ENCODE measurements around the gene CDHR2.

DNA sequence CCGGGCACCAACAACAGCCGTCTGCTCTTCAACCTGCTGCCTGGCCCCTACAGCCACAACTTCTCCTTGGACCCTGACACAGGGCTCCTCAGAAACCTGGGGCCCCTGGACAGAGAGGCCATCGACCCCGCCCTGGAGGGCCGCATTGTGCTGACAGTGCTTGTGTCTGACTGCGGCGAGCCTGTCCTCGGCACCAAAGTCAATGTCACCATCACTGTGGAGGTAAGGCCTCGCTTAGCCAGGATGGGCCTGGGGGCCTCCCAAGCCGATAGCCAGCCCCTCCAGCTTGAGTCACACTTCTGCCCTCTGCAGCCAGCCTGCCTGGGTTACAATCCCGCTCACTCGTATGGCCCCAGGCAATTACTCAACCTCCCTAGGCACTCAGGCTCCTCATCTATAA, 32.2 kb downstream of the CDHR2 start:
- no peak for TF ChIP-seq U2AF1 (optimal IDR thresholded peaks at IDR 0.05; ENCODE audit: low read depth, low read length)
- no peak for TF ChIP-seq ATF7 (IDR thresholded peaks at IDR 0.05)
- no peak for TF ChIP-seq ATF7 (CRISPR knock-in tag; IDR thresholded peaks at IDR 0.05)
- TF ChIP-seq ZNF17 (CRISPR knock-in tag; IDR thresholded peaks at IDR 0.05), result no peak
- no peak for TF ChIP-seq GABPA (IDR thresholded peaks at IDR 0.05; ENCODE audit: low read depth, low read length)
- no peak for TF ChIP-seq GABPA (CRISPR knock-in tag; IDR thresholded peaks at IDR 0.05; ENCODE audit: low read depth)
- TF ChIP-seq, protein P1, sequence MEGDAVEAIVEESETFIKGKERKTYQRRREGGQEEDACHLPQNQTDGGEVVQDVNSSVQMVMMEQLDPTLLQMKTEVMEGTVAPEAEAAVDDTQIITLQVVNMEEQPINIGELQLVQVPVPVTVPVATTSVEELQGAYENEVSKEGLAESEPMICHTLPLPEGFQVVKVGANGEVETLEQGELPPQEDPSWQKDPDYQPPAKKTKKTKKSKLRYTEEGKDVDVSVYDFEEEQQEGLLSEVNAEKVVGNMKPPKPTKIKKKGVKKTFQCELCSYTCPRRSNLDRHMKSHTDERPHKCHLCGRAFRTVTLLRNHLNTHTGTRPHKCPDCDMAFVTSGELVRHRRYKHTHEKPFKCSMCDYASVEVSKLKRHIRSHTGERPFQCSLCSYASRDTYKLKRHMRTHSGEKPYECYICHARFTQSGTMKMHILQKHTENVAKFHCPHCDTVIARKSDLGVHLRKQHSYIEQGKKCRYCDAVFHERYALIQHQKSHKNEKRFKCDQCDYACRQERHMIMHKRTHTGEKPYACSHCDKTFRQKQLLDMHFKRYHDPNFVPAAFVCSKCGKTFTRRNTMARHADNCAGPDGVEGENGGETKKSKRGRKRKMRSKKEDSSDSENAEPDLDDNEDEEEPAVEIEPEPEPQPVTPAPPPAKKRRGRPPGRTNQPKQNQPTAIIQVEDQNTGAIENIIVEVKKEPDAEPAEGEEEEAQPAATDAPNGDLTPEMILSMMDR (CRISPR knock-in tag; IDR thresholded peaks at IDR 0.05), result no peak
- TF ChIP-seq, protein P2, sequence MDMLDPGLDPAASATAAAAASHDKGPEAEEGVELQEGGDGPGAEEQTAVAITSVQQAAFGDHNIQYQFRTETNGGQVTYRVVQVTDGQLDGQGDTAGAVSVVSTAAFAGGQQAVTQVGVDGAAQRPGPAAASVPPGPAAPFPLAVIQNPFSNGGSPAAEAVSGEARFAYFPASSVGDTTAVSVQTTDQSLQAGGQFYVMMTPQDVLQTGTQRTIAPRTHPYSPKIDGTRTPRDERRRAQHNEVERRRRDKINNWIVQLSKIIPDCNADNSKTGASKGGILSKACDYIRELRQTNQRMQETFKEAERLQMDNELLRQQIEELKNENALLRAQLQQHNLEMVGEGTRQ (IDR thresholded peaks at IDR 0.05; ENCODE audit: low read depth, low read length), result no peak
- TF ChIP-seq, protein P2 (CRISPR knock-in tag; IDR thresholded peaks at IDR 0.05; ENCODE audit: borderline replicate concordance), result no peak
- TF ChIP-seq ZC3H13 (CRISPR knock-in tag; IDR thresholded peaks at IDR 0.05), result no peak
- TF ChIP-seq NFE2L1 (CRISPR knock-in tag; IDR thresholded peaks at IDR 0.05; ENCODE audit: borderline replicate concordance), result no peak
- TF ChIP-seq ZSCAN29 (CRISPR knock-in tag; conservative IDR thresholded peaks at IDR 0.05), result no peak
- no peak for TF ChIP-seq ZNF510 (CRISPR knock-in tag; IDR thresholded peaks at IDR 0.05; ENCODE audit: low read depth)
- TF ChIP-seq ZMYM3 (CRISPR knock-in tag; IDR thresholded peaks at IDR 0.05), result no peak
- no peak for TF ChIP-seq POLR2AphosphoS5 (IDR thresholded peaks at IDR 0.05; ENCODE audit: low read depth, low read length)
- TF ChIP-seq, protein P3, sequence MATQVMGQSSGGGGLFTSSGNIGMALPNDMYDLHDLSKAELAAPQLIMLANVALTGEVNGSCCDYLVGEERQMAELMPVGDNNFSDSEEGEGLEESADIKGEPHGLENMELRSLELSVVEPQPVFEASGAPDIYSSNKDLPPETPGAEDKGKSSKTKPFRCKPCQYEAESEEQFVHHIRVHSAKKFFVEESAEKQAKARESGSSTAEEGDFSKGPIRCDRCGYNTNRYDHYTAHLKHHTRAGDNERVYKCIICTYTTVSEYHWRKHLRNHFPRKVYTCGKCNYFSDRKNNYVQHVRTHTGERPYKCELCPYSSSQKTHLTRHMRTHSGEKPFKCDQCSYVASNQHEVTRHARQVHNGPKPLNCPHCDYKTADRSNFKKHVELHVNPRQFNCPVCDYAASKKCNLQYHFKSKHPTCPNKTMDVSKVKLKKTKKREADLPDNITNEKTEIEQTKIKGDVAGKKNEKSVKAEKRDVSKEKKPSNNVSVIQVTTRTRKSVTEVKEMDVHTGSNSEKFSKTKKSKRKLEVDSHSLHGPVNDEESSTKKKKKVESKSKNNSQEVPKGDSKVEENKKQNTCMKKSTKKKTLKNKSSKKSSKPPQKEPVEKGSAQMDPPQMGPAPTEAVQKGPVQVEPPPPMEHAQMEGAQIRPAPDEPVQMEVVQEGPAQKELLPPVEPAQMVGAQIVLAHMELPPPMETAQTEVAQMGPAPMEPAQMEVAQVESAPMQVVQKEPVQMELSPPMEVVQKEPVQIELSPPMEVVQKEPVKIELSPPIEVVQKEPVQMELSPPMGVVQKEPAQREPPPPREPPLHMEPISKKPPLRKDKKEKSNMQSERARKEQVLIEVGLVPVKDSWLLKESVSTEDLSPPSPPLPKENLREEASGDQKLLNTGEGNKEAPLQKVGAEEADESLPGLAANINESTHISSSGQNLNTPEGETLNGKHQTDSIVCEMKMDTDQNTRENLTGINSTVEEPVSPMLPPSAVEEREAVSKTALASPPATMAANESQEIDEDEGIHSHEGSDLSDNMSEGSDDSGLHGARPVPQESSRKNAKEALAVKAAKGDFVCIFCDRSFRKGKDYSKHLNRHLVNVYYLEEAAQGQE (IDR thresholded peaks at IDR 0.05; ENCODE audit: borderline replicate concordance in 1 of 2, low read depth in 1 of 2, low read length in 2 of 2), result no peak

All from HepG2 (cell line).